GM18507 (cell line): ENCODE results near the gene ATOH8.

Experiments used
- DNase-seq: peaks from one replicate; pipeline ENCODE4 v3.0.0; 2011; ENCODE audit warnings: low read depth; ENCODE audit not compliant: insufficient read length; ENCODE audit errors: extremely low spot score
- FAIRE-seq: peaks from 2 replicates; lab custom pipeline; 2011; peaks lifted over from hg19 to GRCh38; lab: Jason Lieb, UNC

The ATOH8 gene

DNA sequence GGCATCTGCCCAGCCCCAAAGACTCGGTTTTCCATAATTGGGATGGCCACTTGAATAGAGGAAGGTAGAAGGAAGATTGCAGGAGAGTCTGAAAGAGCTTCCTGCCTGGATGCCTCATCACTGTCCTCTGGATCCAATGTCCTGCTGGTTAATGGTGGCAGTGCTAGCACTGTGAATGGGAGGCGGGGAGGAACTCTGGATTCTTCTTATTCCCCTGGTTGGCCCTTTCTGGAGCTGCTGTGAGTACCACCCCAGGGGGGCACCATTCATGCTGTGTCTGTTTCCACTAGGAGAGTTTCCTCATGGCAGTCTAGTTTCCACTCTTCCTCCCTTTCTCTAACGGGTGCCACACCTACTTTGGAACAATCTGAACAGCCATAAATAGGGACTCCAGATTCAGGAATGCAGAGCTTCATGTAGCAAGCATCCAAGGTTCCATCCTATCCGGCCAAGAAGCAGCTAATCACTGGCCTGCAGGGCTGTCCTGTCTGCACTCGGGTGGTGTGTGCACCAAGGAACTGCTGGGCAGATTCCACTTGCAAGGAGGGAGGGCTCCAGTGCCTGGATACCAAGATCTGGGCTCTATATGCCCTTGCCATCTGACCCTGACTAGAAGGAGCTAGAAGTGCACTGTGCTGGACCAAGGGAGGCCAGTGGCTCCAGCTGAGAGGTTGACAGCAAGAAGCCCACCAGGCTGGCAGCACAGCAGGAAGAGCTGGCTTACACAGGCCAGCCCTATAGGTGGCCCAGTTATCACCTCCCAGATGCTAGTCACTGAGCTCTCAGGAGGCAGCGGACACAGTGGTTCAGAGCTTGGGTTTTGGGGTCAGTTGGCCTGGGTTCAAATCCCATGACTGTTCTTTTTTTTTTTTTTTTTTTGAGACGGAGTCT lies 4.6 kb upstream of the ATOH8 start:
- no peak for FAIRE-seq
- no peak for DNase-seq

DNA sequence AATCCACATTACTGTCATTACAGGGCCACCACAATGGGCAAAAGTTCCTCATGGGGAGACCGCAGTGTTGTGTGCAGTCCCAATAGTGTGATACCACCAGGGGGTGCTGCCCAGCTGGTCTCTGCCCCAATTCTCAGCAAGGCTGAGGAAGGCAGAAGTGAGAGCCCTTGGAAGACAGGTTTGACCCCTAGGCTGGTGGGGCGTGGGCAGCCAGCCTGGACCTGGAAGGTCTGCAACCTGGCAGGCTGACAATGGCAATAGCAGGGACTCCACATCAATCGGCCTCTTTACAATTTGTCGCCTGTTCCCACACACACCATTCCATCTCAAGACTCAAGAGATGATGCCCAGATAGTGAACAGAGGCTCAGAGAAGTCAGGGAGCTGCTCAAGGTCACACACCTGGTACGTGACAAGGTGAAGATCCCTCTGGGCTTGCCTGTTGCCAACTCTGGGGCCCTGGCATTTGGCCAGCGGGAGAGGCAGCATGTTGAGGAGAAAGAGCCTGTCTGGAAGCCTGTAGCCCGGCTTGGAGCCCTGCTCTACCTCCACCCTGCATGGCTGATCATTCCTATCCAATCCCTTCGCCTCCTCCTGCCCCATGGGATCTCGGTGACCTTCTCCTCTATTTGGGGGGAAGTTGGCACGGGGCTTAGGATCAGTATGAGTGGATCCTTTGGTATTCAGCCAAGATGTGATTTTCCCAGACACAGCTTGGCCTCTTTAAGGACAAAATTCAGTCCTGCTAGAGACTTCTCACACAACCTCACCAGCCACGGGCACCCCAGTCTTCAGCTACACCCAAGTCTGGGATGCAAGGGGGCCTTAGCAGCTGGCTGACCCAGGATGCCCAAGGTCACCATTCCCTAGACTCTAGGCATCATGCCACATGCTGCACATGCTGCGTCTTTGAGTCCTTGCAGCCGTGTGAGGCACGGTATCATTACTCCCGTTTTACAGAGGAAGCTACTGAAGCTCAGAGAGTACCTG lies 2.9 kb upstream of the ATOH8 start:
- no peak for DNase-seq
- FAIRE-seq = peak; percentile 75

DNA sequence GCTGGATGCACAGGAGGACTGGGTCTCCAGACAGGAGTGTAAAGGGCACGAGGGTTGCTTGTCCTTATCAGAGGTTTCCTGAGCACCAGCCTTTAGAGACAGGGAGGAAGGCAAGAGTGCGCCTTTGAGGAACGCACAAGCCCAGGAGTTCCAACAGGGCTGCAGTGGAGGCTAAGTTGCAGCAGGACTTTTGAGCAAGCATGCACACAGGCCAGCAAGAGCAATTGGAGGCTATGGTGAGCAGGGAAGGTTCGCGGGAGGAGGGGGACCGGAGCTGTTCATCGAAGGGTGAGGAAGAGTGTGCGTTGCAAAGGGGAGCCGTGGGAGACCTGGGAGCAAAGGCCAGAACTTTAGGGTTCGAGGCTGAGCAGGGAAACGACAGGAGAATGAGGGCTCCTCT lies 2.2 kb upstream of the ATOH8 start:
- FAIRE-seq = no peak
- no peak for DNase-seq

DNA sequence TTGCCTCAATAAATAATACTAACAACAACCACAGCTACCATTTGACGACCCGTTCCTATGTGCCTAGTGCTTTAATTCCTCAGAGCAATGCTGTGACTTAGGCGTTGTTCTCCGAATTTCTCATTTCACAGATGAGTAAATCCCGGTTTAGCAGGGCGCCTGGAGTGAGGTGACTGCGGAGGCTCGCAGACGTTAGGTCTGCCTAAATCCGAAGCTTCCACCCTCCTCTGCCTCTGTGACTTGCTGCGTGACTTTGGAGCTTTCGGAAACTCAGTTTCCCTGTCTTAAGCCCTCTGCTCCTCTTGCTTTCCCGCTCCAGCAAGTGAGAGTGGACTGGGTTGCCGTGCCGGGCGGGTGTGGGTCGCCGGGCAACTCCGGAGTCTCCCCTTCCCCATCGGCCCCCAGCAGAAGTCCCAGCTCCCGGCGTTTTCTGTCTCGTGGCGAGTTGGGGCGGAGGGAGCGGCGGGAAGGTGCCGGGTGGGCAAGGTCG lies 711 bp upstream of the ATOH8 start:
- FAIRE-seq (no peak), DNase-seq (no peak)

DNA sequence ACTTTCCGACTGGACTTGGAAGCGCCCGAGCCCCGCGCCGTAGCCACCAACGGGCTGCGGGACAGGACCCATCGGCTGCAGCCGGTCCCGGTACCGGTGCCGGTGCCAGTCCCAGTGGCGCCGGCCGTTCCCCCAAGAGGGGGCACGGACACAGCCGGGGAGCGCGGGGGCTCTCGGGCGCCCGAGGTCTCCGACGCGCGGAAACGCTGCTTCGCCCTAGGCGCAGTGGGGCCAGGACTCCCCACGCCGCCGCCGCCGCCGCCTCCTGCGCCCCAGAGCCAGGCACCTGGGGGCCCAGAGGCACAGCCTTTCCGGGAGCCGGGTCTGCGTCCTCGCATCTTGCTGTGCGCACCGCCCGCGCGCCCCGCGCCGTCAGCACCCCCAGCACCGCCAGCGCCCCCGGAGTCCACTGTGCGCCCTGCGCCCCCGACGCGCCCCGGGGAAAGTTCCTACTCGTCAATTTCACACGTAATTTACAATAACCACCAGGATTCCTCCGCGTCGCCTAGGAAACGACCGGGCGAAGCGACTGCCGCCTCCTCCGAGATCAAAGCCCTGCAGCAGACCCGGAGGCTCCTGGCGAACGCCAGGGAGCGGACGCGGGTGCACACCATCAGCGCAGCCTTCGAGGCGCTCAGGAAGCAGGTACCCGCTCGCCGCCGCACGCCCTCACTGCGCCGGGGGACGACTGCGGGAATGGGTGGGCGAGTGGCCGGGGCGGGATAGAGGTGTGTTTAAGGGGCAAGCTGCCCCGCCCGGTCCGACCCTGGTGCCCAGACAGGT lies 713 bp downstream of the ATOH8 start:
- FAIRE-seq = no peak

DNA sequence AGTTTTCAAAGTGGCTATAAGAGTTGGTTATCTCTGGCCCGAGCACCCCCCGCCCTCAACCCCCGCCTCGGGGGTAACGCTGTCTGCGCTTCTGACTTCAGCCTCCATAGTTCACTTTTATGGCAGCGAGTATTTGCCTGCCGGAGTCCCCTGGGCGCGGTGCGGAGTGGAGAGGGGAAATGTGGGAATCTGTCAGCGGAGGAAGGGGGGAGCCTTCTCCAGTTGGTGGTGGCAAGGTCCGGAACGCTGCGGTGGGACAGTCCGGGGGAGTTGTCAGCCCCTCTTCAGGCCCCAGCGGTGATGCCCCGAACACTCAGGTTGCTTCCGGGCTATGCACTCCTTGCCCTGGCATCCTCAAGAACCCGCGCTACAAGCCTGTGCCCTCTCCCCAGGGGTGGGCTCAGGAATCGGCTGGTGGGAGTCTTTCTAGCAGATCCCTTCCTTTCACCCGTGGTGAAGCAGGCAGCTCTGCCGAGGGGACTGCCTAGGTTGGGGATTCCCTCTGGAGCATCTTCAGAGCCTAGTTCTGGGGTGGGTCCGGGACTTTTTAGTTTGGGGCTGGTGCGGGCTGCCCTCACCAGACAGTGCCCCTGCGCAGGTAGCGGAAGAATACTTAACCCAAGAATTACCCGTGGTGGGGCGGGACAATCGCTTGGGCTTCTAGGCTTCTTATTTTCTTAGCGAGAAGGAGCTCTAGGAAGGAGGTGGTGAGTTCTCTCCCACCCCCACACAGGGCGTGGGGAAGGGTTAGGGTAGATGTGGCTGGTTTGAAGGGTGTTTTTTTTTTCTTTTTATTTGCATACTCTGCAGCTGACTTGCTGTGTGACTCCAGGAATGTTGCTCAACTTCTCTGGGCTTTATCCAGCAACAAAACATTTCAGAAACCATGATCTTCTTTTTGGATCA lies 1.6 kb downstream of the ATOH8 start:
- FAIRE-seq = no peak
- no peak for DNase-seq

More for the DNA sequence above, 713 bp downstream of the ATOH8 start:
- no peak for DNase-seq

DNA sequence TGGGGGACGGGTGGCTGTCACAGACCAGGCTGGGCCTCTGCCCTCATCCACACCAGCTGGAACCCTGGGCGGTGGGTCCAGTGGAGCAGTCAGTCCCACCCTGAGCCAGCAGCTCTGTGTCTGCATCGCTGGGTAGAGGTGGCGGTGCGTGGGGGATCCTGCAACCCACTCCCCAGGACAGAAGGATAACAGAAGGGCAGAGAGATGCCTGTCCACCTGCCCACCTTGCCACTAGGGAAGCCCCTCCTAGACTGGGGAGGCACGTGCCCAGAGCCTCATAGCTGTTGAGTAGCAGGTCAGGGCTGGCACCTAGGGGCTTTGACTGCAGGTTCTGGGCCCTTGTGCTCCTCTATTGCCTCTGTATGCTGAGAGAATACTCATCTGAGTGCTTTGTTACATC lies 2.4 kb downstream of the ATOH8 start:
- FAIRE-seq = no peak
- no peak for DNase-seq

DNA sequence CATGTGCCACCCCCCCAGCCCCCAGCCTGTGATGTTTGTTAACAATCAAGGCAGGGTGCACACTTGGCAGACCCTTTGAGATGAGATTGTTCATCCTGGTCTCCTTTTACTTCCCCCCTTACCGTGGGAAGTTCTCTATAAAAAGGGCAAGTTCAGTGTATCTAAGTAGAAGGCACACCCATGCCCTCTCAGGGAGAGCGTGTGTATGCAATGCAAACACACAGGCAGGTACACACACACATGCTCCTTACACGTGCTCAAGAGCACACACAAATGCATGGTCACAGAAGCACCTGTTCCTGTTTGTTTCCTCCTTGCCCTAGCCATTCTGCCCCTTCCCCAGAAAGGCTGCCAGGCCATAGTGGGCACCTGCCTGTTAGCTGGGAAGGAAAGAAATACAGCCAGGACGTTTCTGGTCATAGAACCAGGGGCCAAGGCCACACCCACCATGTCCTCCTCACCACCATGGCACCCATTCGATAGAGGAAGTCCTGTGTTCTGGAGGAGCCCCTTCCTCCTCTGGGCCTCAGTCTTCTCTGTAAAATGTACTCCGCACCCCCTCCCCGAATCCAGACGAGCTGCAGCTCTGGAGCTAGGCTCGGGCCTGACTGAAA lies 3.1 kb downstream of the ATOH8 start:
- no peak for DNase-seq
- FAIRE-seq = no peak

DNA sequence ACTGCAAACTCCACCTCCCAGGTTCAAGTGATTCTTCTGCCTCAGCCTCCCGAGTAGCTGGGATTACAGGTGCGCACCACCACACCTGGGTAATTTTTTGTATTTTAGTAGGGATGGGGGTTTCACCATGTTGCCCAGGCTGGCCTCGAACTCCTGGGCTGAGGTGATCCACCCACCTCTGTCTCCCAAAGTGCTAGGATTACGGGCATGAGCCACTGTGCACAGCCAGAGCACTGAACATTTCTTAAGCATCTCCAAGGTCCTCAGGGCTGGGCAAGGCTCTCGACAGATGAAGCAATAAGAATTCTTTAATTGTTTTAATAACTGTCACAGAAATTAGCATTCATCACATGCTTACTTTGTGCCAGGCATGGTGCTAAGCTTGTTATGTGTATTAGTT lies 4.1 kb downstream of the ATOH8 start:
- no peak for DNase-seq
- FAIRE-seq = no peak

DNA sequence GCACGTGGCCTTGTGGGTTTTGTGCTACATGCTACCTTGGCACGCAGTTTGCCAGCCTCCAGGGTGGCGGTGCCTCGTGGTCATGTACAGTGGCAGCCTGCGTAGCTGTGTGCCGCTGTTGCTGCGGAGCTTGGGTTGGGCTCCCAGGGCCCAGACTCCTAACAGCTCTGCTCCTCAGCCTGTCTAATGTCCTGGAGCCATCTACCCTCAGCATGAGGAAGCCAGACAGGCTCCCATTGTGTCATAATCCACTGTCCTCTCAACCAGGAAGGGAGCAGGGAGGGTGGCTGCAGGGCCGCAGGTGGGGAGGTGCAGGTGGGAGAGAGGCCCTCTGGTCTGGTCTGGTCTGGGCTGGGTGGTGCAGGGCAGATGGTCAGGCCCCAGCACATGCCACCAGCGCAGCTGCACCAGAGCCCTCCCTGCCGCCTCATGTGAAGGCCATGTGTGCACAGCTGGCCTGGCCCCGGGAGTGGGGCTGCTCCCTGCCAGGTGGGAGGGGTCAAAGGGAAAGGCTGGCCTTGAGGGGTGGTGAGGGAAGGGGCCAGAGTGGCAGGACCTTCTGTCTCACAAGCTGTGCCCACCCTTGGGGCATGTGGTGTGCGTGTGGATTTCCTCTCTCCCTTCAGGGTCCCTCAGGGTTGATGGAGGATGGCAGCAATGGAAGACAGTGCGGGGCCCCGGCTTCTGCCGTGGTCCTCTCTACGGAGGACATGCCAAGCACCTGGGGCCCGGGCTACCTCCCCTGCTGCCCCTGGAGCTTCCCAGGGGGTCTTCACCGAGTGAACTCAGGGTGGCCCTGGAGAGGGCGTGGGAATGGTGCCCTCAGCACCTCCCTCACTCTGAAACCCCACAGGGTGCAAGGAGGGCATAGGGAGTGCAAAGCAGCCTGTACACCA lies 4.8 kb downstream of the ATOH8 start:
- DNase-seq (no peak), FAIRE-seq (no peak)

DNA sequence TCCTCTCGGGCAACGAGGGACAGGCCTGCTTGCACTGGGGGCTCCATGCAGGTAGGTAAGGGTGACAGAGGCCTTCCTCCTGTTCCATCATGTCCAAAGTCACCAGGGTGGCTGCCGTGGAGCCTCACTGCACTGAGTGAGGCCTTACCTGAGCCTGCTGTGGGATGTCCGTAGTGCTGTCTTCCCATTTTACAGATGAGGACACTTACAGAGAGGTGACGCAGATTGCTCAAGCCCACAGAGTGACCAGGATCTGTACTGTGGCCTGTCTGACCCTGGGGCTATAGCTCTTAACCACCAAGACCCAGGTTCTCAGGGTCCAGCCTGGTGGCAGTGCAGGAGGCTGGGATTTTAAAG lies 5.4 kb downstream of the ATOH8 start:
- DNase-seq (no peak), FAIRE-seq (no peak)

DNA sequence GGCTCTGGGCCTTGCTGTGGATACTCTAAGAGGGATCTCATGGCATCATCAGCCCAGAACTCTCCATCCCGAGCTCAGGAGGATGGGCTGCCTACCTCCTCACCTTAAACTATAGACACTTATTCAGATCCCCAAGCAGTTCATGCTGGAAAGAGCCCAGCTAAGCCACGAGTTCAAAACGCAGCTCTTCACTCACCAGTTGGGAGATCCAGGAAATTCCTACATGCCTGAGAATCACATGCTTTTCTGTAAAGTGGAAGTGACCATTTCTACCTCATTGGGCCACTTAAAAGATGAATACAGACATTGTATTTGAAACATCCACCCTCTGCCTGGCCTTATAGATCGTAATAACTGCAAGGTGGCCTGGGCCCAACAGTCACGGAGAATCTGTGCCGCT lies 6.6 kb downstream of the ATOH8 start:
- FAIRE-seq = no peak

DNA sequence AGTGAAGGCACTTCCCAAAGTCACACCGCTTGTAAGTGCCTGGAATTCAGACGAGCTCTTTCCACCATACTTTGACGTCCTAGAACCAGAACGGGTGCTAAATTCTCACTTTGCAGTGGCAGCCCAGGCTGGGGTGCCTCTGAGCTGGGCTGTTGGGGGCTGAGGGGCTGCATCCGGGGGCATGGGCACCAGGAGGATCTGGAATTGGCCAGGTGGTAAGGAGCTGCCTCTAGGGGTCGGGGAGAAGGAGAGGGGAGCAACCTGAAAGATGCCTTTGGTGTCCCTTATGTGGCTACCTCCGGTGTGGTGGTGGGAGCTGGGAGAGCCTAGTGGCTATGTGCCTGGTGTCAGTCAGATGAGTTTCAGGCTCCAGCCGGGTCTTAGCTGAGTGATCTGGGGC lies 7.1 kb downstream of the ATOH8 start:
- DNase-seq (no peak), FAIRE-seq (no peak)

More for the DNA sequence above, 6.6 kb downstream of the ATOH8 start:
- DNase-seq = no peak

DNA sequence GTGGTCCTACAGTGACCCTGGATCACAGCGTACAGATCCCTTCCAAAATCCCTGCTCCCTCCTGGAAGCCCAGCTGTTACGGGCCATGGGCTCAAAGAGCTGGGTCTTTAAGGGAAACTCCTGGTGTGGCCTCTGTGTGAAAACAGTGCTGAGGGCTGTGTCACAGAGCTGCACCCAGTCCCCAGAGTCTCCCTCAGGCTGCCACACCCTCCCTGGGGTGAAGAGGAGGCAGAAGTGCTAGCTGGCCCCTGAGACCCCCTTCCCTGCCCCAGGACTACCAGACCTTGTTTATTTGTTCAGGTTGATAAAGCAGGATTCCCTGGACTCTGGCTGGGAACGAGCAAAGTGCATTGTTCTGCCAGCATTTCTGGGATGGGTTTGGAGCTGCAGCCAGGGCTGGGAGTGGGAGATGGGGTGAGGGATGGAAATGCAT lies 7.7 kb downstream of the ATOH8 start:
- FAIRE-seq (no peak), DNase-seq (no peak)

DNA sequence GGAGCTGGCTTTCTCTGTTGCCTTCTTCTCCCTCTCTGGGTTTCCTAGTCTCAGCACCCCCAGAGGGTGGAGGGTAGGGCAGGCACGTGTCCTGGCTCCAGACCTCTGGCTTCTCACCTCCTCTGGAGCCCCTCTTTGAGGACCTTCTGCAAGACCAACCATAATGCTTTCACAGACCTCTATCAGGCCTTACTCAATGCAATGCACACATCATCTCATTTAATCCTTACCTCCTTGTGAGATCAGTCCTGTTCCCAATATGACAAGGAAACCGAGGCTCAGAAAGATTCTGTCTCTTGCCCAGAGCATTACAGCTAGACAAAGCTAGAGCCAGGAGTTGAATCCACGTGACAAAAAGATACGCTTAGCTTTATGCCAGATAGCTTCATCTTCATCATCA lies 8.2 kb downstream of the ATOH8 start:
- DNase-seq (no peak), FAIRE-seq (no peak)

DNA sequence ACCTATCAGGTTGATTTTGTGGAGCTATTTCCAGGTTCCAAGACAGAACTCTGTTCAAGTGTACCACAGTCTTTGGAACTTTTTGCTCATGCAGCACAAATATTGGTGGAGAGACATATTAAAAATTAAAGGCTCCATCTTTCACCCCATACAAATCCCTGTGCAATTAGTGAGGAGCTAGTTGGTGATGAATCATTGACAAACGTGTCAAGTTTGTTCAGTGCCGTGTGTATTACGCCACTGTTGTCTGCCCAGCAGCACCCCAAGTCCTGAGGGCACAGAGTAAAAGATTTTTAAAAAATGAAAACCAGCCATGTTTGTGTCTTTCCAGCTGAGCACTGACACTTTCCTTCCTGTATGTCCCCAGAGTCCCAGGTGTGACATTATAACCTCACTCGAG lies 9.3 kb downstream of the ATOH8 start:
- no peak for DNase-seq
- no peak for FAIRE-seq

DNA sequence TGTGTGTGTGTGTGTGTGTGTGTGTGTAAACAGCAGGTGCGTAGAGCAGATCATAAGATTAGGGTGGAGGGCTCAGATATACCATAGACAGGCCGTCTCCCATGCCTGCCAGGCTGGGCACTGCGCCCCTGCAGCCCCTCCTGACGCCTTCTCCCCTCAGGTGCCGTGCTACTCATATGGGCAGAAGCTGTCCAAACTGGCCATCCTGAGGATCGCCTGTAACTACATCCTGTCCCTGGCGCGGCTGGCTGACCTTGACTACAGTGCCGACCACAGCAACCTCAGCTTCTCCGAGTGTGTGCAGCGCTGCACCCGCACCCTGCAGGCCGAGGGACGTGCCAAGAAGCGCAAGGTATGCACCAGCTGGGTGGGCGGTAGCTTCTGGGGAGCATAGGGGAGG lies 10.0 kb downstream of the ATOH8 start:
- DNase-seq (no peak), FAIRE-seq (no peak)
